ENCODE data around the gene CDHR3. TPM values are rescaled to one million over a fixed set of nuclear protein-coding genes. Genes with fewer than 3 reads are reported as not detected.

The CDHR3 gene
- total RNA-seq, 1 experiment from 2014 or later, result 3.3 TPM

DNA sequence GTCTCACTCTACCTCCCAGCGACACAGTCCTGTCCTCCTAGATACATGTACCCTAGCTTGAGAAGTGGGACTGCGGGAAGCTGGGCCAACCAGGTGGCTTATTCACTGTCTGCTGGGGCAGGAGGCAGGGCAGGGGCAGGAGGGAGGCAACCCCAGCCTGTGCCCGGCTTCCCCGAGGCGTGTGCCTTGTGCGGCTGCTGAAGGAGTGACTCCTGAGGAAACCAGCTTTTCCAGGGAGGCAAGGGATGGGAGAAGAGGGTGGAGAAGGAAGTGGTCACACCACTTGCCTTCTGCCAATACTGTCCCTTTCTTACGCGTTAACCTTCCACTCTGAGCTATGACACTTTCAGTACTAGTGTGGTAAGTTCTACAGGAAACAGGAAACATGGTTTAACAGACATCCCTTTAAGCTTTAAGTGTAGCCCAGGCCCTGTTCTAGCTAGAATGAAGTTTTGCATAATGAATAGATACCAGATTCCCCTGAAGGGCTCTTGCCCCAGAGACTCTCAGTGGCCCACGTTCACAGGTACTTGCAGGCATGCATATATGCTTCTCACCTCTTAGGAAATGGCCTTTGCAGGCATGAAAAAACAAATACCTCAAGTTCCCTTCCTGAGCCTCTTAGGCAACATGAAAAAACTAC is 108.4 kb downstream of the CDHR3 start:
- Histone ChIP-seq H3K27me3 (ENCODE audit: insufficient read depth, low read length) (no peaks in the 10 kb centered on the region), H2BK5ac (ENCODE audit: insufficient read length, low read length) (no peak overlapping the region), H3K4ac (ENCODE audit: low read depth, low read length) (no peak overlapping the region), H4K91ac (ENCODE audit: insufficient read length, low read depth, low read length) (no peak overlapping the region), H4K8ac (replicated peaks; ENCODE audit: insufficient read length, low read depth, low read length) (no peak overlapping the region), H2BK12ac (ENCODE audit: insufficient read length, low read depth, low read length) (no peak overlapping the region), H2AFZ (ENCODE audit: low read length) (no peak overlapping the region), H3K23me2 (ENCODE audit: insufficient read length, low read depth, low read length, poor library complexity, severe bottlenecking) (no peaks in the 10 kb centered on the region), H4K5ac (ENCODE audit: insufficient read length, low read depth, low read length) (no peak overlapping the region), H2BK20ac (ENCODE audit: low read depth, low read length, poor library complexity, severe bottlenecking) (no peak overlapping the region), H3K79me2 (ENCODE audit: insufficient read depth, low read length) (no peaks in the 10 kb centered on the region), H3K14ac (ENCODE audit: insufficient read depth, low read length) (no peak overlapping the region), H3K23ac (ENCODE audit: insufficient read length, low read depth, low read length) (no peak overlapping the region), H2BK120ac (ENCODE audit: low read depth, low read length, poor library complexity, severe bottlenecking) (no peak overlapping the region), H3T11ph (ENCODE audit: low read length) (no peak overlapping the region), H3K56ac (ENCODE audit: insufficient read length, low read depth, low read length) (no peak overlapping the region), H2AK5ac (ENCODE audit: insufficient read length, low read length) (no peak overlapping the region), H3K79me1 (ENCODE audit: insufficient read depth, low read depth, low read length, poor library complexity, severe bottlenecking) (no peaks in the 10 kb centered on the region), H3K4me2 (ENCODE audit: insufficient read depth, insufficient read length, low read length) (no peak overlapping the region), H3K4me1 (ENCODE audit: insufficient read depth, low read length) (no peaks in the 10 kb centered on the region; the same call in 1 of the 2 replicates), H3K27ac (ENCODE audit: insufficient read length, low read depth, low read length) (no peak overlapping the region), H2BK15ac (ENCODE audit: low read depth, low read length) (no peak overlapping the region), H3K9ac (ENCODE audit: extremely low read depth, insufficient read length, low read length) (no peak overlapping the region), H4K20me1 (ENCODE audit: control insufficient read depth, insufficient read depth, insufficient read length) (no peaks in the 10 kb centered on the region), H3K18ac (ENCODE audit: insufficient read length, low read depth, low read length) (no peak overlapping the region), H3K9me3 (ENCODE audit: control insufficient read depth, low read depth, low read length) (no peaks in the 10 kb centered on the region)
- no CpG with 5 or more reads among the region's 9 CpGs for WGBS (ENCODE audit: extremely low coverage, insufficient read length, low lambda C conversion rate)
- no peak for DNase-seq
- Mint-ChIP-seq H3K27me3 (ENCODE audit: low read depth) (no peaks in the 10 kb centered on the region), H3K4me3 (no peak overlapping the region), H3K4me1 (peaks cover 8 to 11% of the 10 kb centered on the region in 2 experiments), H3K36me3 (ENCODE audit: insufficient read depth in 1 of 3, low read depth in 3 of 3) (no peaks in the 10 kb centered on the region), H3K9me3 (no peaks in the 10 kb centered on the region), H3K27ac (no peak overlapping the region; a peak in 1 of 7 replicates)
- TF ChIP-seq, protein P1, sequence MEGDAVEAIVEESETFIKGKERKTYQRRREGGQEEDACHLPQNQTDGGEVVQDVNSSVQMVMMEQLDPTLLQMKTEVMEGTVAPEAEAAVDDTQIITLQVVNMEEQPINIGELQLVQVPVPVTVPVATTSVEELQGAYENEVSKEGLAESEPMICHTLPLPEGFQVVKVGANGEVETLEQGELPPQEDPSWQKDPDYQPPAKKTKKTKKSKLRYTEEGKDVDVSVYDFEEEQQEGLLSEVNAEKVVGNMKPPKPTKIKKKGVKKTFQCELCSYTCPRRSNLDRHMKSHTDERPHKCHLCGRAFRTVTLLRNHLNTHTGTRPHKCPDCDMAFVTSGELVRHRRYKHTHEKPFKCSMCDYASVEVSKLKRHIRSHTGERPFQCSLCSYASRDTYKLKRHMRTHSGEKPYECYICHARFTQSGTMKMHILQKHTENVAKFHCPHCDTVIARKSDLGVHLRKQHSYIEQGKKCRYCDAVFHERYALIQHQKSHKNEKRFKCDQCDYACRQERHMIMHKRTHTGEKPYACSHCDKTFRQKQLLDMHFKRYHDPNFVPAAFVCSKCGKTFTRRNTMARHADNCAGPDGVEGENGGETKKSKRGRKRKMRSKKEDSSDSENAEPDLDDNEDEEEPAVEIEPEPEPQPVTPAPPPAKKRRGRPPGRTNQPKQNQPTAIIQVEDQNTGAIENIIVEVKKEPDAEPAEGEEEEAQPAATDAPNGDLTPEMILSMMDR (conservative IDR thresholded peaks at IDR 0.05), result no peak

Measured in H9 (cell line).